ENCODE data around the gene PEX6. TPM values are rescaled to one million over a fixed set of nuclear protein-coding genes. Genes with fewer than 3 reads are reported as not detected.

Gene PEX6
- total and polyA plus RNA-seq, 2 of the 13 experiments (the other 11 are each of a cell fraction or from before 2014, with no cell fraction given): 5.1 to 6.7 TPM

- TF ChIP-seq ZBTB2 (CRISPR knock-in tag; IDR thresholded peaks at IDR 0.05; ENCODE audit: low read depth) (0 out of 2 replicates have a peak, but pooled peaks have one; percentile 39), IRF2 (CRISPR knock-in tag; IDR thresholded peaks at IDR 0.05) (peak; percentile 90), ZIK1 (CRISPR knock-in tag; IDR thresholded peaks at IDR 0.05; ENCODE audit: borderline replicate concordance, low read depth) (peak; percentile 91; the same call in 1 of the 2 replicates), KLF16 (CRISPR knock-in tag; IDR thresholded peaks at IDR 0.05) (peak in 1 of 2 experiments; percentile 51; a peak in 1 of 4 replicates), CAMTA2 (CRISPR knock-in tag; IDR thresholded peaks at IDR 0.05; ENCODE audit: borderline replicate concordance) (no peak), LCORL (IDR thresholded peaks at IDR 0.05) (no peak), LCORL (CRISPR knock-in tag; IDR thresholded peaks at IDR 0.05) (peak; percentile 98), HNRNPL (IDR thresholded peaks at IDR 0.05; ENCODE audit: low read depth, low read length) (no peak), PHF8 (CRISPR knock-in tag; IDR thresholded peaks at IDR 0.05) (peak; percentile 59), PCBP1 (IDR thresholded peaks at IDR 0.05; ENCODE audit: borderline replicate concordance, low read depth, low read length) (no peak), CHCHD3 (CRISPR knock-in tag; IDR thresholded peaks at IDR 0.05) (peak; percentile 90), ZNF790 (CRISPR knock-in tag; IDR thresholded peaks at IDR 0.05; ENCODE audit: borderline replicate concordance) (peak; percentile 63; the same call in 1 of the 2 replicates), PHF5A (CRISPR knock-in tag; IDR thresholded peaks at IDR 0.05; ENCODE audit: low read depth, unreplicated experiment) (peak; percentile 74), KDM5A (IDR thresholded peaks at IDR 0.05; ENCODE audit: borderline replicate concordance, low read length) (no peak), ETV6 (CRISPR knock-in tag; conservative IDR thresholded peaks at IDR 0.05) (no peak), ZNF350 (CRISPR knock-in tag; IDR thresholded peaks at IDR 0.05; ENCODE audit: borderline replicate concordance, low read depth) (peak; percentile 80; the same call in 1 of the 2 replicates)
- TF ChIP-seq, protein P1, sequence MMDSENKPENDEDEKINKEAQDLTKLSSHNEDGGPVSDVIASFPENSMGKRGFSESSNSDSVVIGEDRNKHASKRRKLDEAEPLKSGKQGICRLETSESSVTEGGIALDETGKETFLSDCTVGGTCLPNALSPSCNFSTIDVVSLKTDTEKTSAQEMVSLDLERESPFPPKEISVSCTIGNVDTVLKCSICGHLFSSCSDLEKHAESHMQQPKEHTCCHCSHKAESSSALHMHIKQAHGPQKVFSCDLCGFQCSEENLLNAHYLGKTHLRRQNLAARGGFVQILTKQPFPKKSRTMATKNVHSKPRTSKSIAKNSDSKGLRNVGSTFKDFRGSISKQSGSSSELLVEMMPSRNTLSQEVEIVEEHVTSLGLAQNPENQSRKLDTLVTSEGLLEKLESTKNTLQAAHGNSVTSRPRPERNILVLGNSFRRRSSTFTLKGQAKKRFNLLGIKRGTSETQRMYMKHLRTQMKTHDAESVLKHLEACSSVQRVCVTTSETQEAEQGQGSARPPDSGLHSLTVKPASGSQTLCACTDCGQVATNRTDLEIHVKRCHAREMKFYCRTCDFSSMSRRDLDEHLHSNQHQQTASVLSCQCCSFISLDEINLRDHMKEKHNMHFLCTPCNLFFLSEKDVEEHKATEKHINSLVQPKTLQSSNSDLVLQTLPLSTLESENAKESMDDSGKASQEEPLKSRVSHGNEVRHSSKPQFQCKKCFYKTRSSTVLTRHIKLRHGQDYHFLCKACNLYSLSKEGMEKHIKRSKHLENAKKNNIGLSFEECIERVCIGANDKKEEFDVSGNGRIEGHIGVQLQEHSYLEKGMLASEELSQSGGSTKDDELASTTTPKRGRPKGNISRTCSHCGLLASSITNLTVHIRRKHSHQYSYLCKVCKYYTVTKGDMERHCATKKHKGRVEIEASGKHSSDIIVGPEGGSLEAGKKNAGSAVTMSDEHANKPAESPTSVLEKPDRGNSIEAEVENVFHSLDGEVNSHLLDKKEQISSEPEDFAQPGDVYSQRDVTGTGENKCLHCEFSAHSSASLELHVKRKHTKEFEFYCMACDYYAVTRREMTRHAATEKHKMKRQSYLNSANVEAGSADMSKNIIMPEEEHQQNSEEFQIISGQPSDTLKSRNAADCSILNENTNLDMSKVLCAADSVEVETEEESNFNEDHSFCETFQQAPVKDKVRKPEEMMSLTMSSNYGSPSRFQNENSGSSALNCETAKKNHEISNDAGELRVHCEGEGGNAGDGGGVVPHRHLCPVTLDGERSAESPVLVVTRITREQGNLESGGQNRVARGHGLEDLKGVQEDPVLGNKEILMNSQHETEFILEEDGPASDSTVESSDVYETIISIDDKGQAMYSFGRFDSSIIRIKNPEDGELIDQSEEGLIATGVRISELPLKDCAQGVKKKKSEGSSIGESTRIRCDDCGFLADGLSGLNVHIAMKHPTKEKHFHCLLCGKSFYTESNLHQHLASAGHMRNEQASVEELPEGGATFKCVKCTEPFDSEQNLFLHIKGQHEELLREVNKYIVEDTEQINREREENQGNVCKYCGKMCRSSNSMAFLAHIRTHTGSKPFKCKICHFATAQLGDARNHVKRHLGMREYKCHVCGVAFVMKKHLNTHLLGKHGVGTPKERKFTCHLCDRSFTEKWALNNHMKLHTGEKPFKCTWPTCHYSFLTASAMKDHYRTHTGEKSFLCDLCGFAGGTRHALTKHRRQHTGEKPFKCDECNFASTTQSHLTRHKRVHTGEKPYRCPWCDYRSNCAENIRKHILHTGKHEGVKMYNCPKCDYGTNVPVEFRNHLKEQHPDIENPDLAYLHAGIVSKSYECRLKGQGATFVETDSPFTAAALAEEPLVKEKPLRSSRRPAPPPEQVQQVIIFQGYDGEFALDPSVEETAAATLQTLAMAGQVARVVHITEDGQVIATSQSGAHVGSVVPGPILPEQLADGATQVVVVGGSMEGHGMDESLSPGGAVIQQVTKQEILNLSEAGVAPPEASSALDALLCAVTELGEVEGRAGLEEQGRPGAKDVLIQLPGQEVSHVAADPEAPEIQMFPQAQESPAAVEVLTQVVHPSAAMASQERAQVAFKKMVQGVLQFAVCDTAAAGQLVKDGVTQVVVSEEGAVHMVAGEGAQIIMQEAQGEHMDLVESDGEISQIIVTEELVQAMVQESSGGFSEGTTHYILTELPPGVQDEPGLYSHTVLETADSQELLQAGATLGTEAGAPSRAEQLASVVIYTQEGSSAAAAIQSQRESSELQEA (CRISPR knock-in tag; IDR thresholded peaks at IDR 0.05; ENCODE audit: not compliant biosample characterization): peak; percentile 42
Measured at GRCh38 chr6:42938987-42939809, 39.8 kb downstream of the PEX6 start (continued).

Measured in HepG2 (cell line).